HG02763 (cell line): Measurements from ENCODE around the gene CFI.
A peak's percentile ranks its signal among the peaks of the same experiment; 100 is the strongest.

Experiments
- ATAC-seq: cut with Tn5 transposase; IDR thresholded peaks from one replicate; pipeline ENCODE4 v1.9.1; 2021; ENCODE audit warnings: mild to moderate bottlenecking, moderate library complexity; ENCODE audit not compliant: unreplicated experiment

Gene CFI

GRCh38 chr4:109801895-109802319 is at the start of gene CFI:
TSS of gene CFI (minus strand) at chr4:109801999. CDS start at chr4:109801971, 28 bp downstream.
- ATAC-seq = no peak

- no peak for ATAC-seq
Measured at GRCh38 chr4:109850601-109851000, 48.8 kb upstream of the CFI start.

GRCh38 chr4:109848501-109848900 is 46.7 kb upstream of the CFI start:
- ATAC-seq = no peak

GRCh38 chr4:109847896-109848442 is 46.2 kb upstream of the CFI start, which contains the start of gene LRIT3:
TSS of gene LRIT3 (plus strand) at chr4:109848107. CDS start at chr4:109848202, 95 bp downstream.
- ATAC-seq = no peak

DNA sequence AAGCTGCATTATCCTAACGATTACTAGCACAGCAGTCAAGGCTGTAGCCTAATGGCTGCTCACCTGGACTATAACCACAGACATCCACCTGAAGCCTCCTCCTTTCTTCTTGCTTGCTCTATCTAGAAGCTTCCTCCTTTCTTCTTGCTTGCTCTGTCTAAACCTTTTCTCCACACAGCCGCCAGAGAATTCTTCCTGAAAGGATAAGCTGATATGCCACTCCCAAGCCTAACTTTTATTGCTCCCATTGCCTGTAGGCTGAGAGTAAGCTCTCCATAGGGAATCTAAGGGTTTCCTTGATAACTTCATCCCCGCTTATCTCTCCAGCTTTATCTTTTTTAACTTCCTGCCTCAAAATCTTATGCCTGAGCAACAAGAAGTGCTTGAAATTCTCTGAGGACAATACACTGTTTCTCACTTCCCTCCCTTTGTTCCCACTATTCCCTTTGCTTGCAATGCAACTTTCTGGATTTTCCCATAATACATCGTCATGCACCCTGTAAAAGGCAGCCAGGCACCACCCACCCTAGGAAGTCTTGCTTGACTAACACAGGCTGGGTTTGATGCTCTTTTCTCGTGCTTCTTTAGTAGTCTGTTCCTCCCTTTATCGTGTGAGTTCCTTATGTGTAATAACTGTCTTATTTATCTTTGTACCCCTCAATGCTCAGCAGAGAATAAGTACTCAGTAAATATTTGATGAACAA is 44.7 kb upstream of the CFI start:
- ATAC-seq = no peak

DNA sequence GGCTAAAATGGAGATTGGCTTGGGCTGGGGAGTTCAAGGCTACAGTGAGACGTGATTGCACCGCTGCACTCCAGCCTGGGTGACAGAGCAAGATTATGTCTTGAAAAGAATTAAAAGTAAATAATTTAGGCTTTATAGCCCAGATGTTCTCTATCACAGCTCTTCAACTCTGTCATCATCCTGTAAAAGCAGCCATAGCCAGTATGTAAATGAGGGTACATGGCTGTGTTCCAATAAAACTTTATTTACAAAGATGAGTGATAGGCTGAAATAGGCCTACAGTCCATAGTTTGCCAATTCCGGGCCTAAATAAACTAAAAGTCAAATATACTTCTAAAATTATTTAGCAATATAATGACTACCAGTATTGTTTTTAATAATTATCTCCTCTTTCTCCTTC is 35.2 kb upstream of the CFI start:
- ATAC-seq = no peak

GRCh38 chr4:109833756-109834155 is 32.0 kb upstream of the CFI start:
- ATAC-seq = no peak

DNA sequence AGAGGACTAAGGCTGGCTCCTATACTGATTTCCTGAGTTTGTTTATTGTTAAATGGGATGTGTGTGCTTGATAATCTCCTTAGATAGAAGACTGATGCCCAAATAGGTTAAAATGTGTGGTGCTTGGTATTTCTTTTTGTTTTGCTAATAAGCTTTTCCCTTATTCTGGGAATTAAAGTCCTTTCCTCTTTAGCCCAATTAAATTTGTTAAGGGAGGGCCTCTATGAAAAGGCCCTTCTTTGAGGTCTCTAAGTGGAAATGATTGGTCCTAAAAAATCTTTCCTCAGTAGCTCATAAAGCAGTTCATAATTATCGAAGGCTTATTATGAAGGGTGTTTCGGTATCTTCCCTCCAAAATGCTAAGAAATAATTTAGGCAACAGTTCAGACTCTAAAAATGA is 25.9 kb upstream of the CFI start, which contains the start of gene RRH:
TSS of gene RRH (plus strand) at position 301 of the 400 bp plus-strand sequence. CDS start at position 357, 56 bp downstream.
- no peak for ATAC-seq

DNA sequence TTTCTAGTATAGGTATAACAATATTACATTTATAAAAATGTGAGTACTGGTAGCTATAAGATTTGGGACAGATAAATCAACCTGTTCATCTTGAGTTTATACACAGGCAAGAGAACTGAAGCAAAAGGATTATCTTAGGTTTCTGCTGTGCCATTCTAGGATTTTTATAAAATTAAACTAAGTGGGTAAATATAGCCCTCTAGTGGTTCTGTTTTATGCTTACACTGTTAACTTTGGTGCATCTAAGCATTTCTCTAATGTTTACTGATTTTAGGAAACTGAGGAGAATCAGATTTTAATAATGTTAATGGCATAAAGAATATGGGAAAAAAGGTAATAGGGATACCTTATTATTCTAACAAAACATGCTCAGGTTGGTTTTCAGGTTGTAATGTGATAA is 24.9 kb upstream of the CFI start:
- ATAC-seq = peak; percentile 65

DNA sequence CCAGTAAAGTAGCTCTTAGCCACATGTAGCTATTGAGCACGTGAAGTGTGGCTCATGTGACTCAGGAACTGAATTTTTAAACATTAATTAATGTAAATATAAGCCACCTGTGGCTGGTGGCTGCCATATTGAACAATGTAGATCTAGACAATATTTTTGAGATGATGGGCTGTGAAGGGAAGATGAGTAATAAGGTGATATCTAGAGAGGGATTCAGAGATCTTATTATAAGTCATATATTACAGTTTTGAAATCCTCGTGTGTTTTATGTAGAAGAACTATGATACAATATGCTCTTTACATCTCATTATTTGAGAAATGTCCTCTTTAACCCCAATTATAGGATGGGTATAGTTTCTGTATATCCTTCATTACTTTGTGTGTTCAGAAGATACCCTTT is 19.4 kb upstream of the CFI start:
- no peak for ATAC-seq

- no peak for ATAC-seq
Measured at GRCh38 chr4:109820563-109820962, 18.8 kb upstream of the CFI start.

- no peak for ATAC-seq
Measured at GRCh38 chr4:109818268-109818667, 16.5 kb upstream of the CFI start.

GRCh38 chr4:109816894-109817293 is 15.1 kb upstream of the CFI start:
- no peak for ATAC-seq

- ATAC-seq = no peak
Measured at GRCh38 chr4:109816082-109816442, 14.3 kb upstream of the CFI start.

GRCh38 chr4:109815151-109816081 is 13.6 kb upstream of the CFI start, which contains the start of gene GAR1:
TSS of gene GAR1 (plus strand) at chr4:109815762. CDS start at chr4:109816165, 403 bp downstream.
- ATAC-seq = peak; percentile 100

- ATAC-seq = no peak
Measured at GRCh38 chr4:109811707-109812106, 9.9 kb upstream of the CFI start.

DNA sequence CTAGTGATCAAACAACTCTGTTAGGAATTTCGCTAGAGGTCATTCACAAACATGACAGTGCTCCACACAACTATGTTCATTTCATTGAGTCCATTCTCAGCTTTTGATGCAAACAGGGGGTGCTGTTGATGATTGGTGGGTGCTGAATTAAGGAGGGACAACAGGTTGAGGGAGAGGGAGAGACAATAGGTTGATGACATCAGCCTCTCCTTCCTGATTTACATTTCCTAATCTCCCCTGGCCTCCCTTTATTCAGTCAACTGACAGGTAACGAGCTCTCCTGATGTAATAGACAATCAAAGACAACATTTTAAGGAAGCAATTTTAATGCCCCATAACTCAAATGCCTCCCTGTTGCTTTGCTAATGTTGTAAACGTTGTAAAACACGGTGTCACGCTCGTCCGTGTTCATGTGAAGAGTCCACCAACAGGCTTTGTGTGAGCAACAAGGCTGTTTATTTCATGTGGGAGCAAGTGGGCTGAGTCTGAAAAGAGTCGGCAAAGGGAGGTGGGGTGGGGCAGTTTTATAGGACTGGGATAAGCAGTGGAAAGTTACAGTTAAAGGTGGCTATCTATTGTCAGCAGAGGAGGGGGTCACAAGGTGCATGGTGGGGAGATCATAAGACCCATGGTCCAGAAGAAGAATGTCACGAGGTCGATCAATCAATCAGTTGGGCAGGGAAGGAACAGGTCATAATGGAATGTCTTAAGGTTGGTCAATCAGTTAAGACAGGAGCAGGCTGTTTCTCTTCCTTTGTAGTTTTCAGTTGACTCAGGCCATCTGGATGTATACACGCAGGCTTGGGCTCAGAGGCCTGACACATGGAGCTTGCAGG is 9.0 kb upstream of the CFI start:
- ATAC-seq = no peak

DNA sequence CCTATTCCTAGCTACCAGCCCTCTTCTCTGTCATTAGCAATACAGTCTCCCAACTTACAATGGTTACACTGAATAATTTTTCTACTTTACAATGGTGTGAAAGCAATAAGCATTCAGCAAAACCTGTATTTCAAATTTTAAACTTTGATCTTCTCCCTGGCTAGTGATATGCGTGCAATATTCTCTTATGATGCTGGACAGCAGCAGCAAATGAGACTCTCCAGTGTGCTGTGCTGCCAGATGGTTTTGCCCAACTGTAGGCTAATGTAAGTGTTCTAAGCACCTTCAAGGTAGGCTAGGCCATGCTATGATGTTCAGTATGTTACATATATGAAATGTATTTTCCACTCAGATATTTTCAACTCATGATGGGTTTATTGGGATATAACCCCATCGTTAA is 7.9 kb upstream of the CFI start:
- no peak for ATAC-seq

DNA sequence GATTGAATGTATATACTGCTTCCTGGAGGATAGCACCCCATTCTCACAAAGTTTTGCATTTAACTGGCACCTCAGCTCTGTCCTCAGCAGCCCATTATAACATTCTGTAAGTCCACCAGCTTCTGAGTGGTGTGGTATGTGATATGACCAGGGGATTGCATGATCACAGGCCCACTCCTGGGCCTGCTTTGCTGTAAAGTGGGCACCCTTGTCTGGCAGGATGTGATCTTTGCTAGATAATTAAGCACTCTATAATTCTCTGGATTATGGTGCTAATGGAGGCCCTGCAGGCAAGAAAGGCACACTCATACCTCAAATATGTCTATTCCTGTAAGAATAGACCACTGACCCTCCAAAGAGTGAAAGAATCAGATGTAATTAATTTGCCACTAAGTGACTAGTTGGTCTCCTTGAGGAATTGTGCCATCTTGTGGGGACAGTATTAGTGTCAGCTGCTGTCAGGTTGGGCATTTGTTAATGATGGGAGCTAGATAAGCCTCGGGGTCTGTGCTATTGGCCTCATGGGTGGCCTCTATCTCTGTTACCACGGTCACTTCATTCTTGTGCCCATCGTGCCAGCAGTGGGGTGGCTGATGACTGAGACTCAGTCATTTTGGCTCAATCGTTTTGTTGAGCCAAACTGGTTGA is 2.2 kb upstream of the CFI start:
- ATAC-seq = peak; percentile 71
